OCI-LY1 (cell line): ENCODE results near the gene RGS8.

Experiments
- H2AFZ ChIP-seq: fragments of 200-600 bp; sonication (generic), shearing (Covaris generic); 2 replicates; pipeline ENCODE4 v1.6.0; 2014; ENCODE audit warnings: antibody characterized with exemption, mild to moderate bottlenecking, low read length
- H3F3A ChIP-seq: fragments of 200-600 bp; sonication (generic), shearing (Covaris generic); 2 replicates; pipeline ENCODE4 v1.6.0; 2014; ENCODE audit warnings: mild to moderate bottlenecking, antibody characterized with exemption, low read length, moderate library complexity; ENCODE audit not compliant: insufficient read depth
- H3K27ac ChIP-seq: fragments of 200-600 bp; sonication (generic); 2 replicates; pipeline ENCODE4 v1.5.1; 2014; ENCODE audit warnings: low read length, mixed run types, mild to moderate bottlenecking, low read depth; ENCODE audit not compliant: poor library complexity, severe bottlenecking
- H3K27me3 ChIP-seq: fragments of 200-600 bp; sonication (generic); 2 replicates; pipeline ENCODE4 v1.6.0; 2014; ENCODE audit warnings: antibody characterized with exemption, mild to moderate bottlenecking, low read length, moderate library complexity; ENCODE audit not compliant: insufficient read depth
- H3K36me3 ChIP-seq: fragments of 200-600 bp; sonication (generic); 2 replicates; pipeline ENCODE4 v1.6.1; 2014; ENCODE audit warnings: mild to moderate bottlenecking, antibody characterized with exemption, low read length, moderate library complexity, mixed read lengths; ENCODE audit not compliant: insufficient read depth
- H3K4me1 ChIP-seq: fragments of 200-600 bp; sonication (generic); 2 replicates; pipeline ENCODE4 v1.5.1; 2014; ENCODE audit warnings: mild to moderate bottlenecking, low read length, moderate library complexity; ENCODE audit not compliant: insufficient read depth, severe bottlenecking
- H3K4me2 ChIP-seq: fragments of 200-600 bp; sonication (generic), shearing (Covaris generic); 2 replicates; pipeline ENCODE4 v1.6.1; 2014; ENCODE audit warnings: low read length
- H3K4me3 ChIP-seq: fragments of 200-600 bp; sonication (generic); 2 replicates; pipeline ENCODE4 v1.5.1; 2014; ENCODE audit warnings: low read length, low read depth, mild to moderate bottlenecking, mixed read lengths; ENCODE audit not compliant: poor library complexity, severe bottlenecking
- H3K79me2 ChIP-seq: fragments of 200-600 bp; shearing (Covaris generic); 2 replicates; pipeline ENCODE4 v1.6.1; 2016; ENCODE audit warnings: mixed run types, low read length, mixed read lengths; ENCODE audit not compliant: insufficient read depth
- H3K9ac ChIP-seq: fragments of 200-600 bp; sonication (generic), shearing (Covaris generic); 2 replicates; pipeline ENCODE4 v1.6.1; 2014; ENCODE audit warnings: mild to moderate bottlenecking, low read length, mixed read lengths
- H3K9me2 ChIP-seq: fragments of 200-600 bp; sonication (generic), shearing (Covaris generic); 2 replicates; pipeline ENCODE4 v1.6.1; 2014; ENCODE audit warnings: low read depth, mild to moderate bottlenecking, low read length, mixed read lengths
- H3K9me3 ChIP-seq: fragments of 200-600 bp; shearing (Covaris generic); 2 replicates; pipeline ENCODE4 v1.6.1; 2014; ENCODE audit warnings: low read length, mixed read lengths
- H4K20me1 ChIP-seq: fragments of 200-600 bp; sonication (generic), shearing (Covaris generic); 2 replicates; pipeline ENCODE4 v1.6.0; 2016; ENCODE audit warnings: mild to moderate bottlenecking, low read length; ENCODE audit not compliant: insufficient read depth
- CTCF ChIP-seq: fragments of 200-600 bp; sonication (generic), shearing (Covaris generic); IDR thresholded peaks from 2 replicates; pipeline ENCODE4 v1.5.1; 2017; ENCODE audit warnings: mild to moderate bottlenecking, antibody characterized with exemption, low read length, moderate library complexity, mixed read lengths
- EZH2 ChIP-seq: fragments of 200-600 bp; sonication (generic), shearing (Covaris generic); IDR thresholded peaks from 2 replicates; pipeline ENCODE4 v1.8.0; 2017; ENCODE audit warnings: borderline replicate concordance, mixed run types, mild to moderate bottlenecking, antibody characterized with exemption, low read length, moderate library complexity, mixed read lengths

The RGS8 gene

GRCh38 chr1:182656842-182657397, 27.5 kb downstream of the RGS8 start:
- H3K4me1 ChIP-seq, result no peaks in the 10 kb centered on the region
- no peaks in the 10 kb centered on the region for H3K9me3 ChIP-seq
- no peak overlapping the region for H3K27ac ChIP-seq
- no peaks in the 10 kb centered on the region for H3K27me3 ChIP-seq
- H3K36me3 ChIP-seq, result no peaks in the 10 kb centered on the region
- no peaks in the 10 kb centered on the region for H3K79me2 ChIP-seq
- H4K20me1 ChIP-seq, result no peaks in the 10 kb centered on the region
- no peak overlapping the region for H2AFZ ChIP-seq
- no peaks in the 10 kb centered on the region for H3K9me2 ChIP-seq
- H3K4me2 ChIP-seq, result no peak overlapping the region
- no peak for TF ChIP-seq CTCF
- no peak for TF ChIP-seq EZH2
- H3F3A ChIP-seq, result no peaks in the 10 kb centered on the region
- no peak overlapping the region for H3K9ac ChIP-seq
- H3K4me3 ChIP-seq, result no peak overlapping the region

DNA sequence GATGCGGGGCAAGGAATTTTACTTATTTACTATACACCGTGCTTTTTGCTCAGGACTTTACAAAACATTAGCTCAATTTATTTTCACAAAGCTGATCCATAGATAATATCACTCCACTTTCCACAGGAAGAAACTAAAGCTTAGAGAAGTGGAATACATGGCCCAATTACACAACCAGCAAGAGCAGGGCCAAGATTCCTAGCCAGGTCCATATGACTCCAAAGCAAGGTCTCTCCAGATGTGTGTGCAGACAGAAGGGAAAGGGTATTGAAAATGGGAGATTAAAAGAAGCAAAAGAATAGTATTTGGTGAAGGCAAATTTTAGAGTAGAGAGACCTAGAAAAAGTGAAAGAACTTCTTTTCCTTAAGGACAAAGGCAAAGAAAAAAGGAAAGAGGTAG, 30.4 kb downstream of the RGS8 start:
- Histone ChIP-seq H2AFZ (no peak overlapping the region), H4K20me1 (no peaks in the 10 kb centered on the region), H3K9me2 (no peaks in the 10 kb centered on the region), H3F3A (no peaks in the 10 kb centered on the region), H3K27ac (no peak overlapping the region), H3K9me3 (no peaks in the 10 kb centered on the region), H3K4me1 (peaks cover 17% of the 10 kb centered on the region), H3K79me2 (no peaks in the 10 kb centered on the region), H3K4me3 (no peak overlapping the region), H3K4me2 (no peak overlapping the region), H3K36me3 (no peaks in the 10 kb centered on the region), H3K27me3 (no peaks in the 10 kb centered on the region), H3K9ac (no peak overlapping the region)
- TF ChIP-seq EZH2, result no peak
- TF ChIP-seq CTCF, result no peak

DNA sequence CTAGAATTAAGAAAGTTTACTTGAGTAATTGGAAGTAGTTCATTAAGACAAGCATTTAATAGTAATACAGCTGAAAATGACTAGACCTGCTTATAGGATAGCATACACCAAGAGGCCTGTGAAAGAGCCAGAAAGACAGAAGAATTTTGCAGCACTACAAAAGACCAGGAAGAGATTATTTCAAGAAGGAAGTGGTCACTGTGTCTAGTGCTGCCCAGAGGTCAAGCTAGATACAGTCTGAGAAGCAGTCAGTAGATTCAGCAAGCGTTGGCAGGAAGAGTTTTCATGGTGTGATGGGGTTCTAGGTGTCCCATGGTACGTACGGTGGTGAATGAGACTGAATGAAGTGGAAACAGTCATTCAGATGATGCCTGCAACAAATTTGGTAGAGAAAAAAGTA, 31.5 kb downstream of the RGS8 start:
- no peak overlapping the region for H3K9ac ChIP-seq
- no peaks in the 10 kb centered on the region for H3K9me3 ChIP-seq
- no peaks in the 10 kb centered on the region for H3K79me2 ChIP-seq
- H3K27me3 ChIP-seq, result no peaks in the 10 kb centered on the region
- H3K27ac ChIP-seq, result no peak overlapping the region
- peaks cover 20% of the 10 kb centered on the region for H3K4me1 ChIP-seq
- no peak overlapping the region for H3K4me3 ChIP-seq
- no peaks in the 10 kb centered on the region for H3F3A ChIP-seq
- no peak overlapping the region for H2AFZ ChIP-seq
- no peaks in the 10 kb centered on the region for H4K20me1 ChIP-seq
- no peaks in the 10 kb centered on the region for H3K9me2 ChIP-seq
- no peak overlapping the region for H3K4me2 ChIP-seq
- TF ChIP-seq EZH2 (no peak), CTCF (no peak)
- no peaks in the 10 kb centered on the region for H3K36me3 ChIP-seq
